Peyer's patch (tissue), 4 donors: Measurements from ENCODE around the gene DMRT1.

Experiments
- POLR2A ChIP-seq, 2 donors: fragments of 450-650 bp; IDR thresholded peaks; one replicate each; pipeline ENCODE4 v1.5.1; 2017; ENCODE audit warnings: antibody characterized with exemption in 2 of 2, mild to moderate bottlenecking in 2 of 2, moderate library complexity in 2 of 2
- TF ChIP-seq, protein P1 (sequence below), 6 experiments: fragments of 450-650 bp in 4 of 6; fragments of 200-600 bp in 2 of 6; sonication (generic) in 1 of 6; IDR thresholded peaks; one replicate each; pipeline ENCODE4 v1.5.1; 2017 to 2019; ENCODE audit warnings: antibody characterized with exemption in 6 of 6, mild to moderate bottlenecking in 3 of 6, moderate library complexity in 1 of 6

DNA sequence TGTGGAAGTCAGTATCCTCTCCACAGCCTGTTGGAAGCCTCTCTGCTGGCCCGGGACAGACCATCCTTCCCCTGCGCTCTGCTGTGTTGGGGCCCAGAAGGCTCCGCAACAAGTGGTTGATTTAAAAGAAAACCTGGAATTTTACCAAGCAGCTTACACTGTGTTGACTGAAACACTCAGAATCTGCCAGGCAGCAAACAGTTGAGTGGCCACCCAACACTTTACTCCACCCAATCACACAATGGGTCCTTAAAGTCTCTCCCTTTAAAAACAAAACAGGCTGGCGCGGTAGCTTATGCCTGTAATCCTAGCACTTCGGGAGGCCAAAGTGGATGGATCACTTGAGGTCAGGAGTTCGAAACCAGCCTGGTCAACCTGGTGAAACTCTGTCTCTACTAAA lies 107.0 kb downstream of the DMRT1 start:
- TF ChIP-seq, protein P1, sequence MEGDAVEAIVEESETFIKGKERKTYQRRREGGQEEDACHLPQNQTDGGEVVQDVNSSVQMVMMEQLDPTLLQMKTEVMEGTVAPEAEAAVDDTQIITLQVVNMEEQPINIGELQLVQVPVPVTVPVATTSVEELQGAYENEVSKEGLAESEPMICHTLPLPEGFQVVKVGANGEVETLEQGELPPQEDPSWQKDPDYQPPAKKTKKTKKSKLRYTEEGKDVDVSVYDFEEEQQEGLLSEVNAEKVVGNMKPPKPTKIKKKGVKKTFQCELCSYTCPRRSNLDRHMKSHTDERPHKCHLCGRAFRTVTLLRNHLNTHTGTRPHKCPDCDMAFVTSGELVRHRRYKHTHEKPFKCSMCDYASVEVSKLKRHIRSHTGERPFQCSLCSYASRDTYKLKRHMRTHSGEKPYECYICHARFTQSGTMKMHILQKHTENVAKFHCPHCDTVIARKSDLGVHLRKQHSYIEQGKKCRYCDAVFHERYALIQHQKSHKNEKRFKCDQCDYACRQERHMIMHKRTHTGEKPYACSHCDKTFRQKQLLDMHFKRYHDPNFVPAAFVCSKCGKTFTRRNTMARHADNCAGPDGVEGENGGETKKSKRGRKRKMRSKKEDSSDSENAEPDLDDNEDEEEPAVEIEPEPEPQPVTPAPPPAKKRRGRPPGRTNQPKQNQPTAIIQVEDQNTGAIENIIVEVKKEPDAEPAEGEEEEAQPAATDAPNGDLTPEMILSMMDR (IDR thresholded peaks at IDR 0.05): no peak
- TF ChIP-seq POLR2A (IDR thresholded peaks at IDR 0.05): no peak
